Measurements from ENCODE around the gene ARHGEF12. TPM values are rescaled to one million over a fixed set of nuclear protein-coding genes. Genes with fewer than 3 reads are reported as not detected.

The ARHGEF12 gene
- total RNA-seq, 1 donor from 2014 or later = 40.8 TPM

DNA sequence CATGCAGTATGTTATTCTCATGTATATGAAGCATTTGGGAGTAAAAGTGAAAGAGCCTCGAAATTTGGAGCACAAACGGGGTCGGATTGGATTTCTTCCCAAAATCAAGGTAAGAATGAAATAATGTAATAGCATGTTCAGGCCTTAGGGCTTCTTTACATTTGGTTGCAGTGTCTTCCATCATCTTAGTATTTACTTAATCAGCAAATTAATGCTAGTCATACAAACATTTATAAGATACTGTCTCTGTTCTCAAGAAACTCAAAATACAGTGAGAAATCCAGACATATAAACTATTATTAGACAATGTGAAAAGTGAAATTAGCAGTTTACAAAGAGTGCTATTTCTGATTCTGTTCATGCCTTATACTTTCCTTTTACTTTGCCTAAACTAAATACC is 112.0 kb downstream of the ARHGEF12 start:
- peaks cover 2% of the 10 kb centered on the region for H3K27me3 Mint-ChIP-seq (ENCODE audit: unreplicated experiment)
- H3K27ac Mint-ChIP-seq (ENCODE audit: unreplicated experiment) = no peak overlapping the region
- H3K36me3 Mint-ChIP-seq (ENCODE audit: unreplicated experiment) = no peaks in the 10 kb centered on the region
- TF ChIP-seq, protein P1, sequence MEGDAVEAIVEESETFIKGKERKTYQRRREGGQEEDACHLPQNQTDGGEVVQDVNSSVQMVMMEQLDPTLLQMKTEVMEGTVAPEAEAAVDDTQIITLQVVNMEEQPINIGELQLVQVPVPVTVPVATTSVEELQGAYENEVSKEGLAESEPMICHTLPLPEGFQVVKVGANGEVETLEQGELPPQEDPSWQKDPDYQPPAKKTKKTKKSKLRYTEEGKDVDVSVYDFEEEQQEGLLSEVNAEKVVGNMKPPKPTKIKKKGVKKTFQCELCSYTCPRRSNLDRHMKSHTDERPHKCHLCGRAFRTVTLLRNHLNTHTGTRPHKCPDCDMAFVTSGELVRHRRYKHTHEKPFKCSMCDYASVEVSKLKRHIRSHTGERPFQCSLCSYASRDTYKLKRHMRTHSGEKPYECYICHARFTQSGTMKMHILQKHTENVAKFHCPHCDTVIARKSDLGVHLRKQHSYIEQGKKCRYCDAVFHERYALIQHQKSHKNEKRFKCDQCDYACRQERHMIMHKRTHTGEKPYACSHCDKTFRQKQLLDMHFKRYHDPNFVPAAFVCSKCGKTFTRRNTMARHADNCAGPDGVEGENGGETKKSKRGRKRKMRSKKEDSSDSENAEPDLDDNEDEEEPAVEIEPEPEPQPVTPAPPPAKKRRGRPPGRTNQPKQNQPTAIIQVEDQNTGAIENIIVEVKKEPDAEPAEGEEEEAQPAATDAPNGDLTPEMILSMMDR (IDR thresholded peaks at IDR 0.05; ENCODE audit: partially characterized antibody, unreplicated experiment) = no peak
- no peak overlapping the region for H3K4me3 Mint-ChIP-seq (ENCODE audit: unreplicated experiment)
- H3K4me1 Mint-ChIP-seq (ENCODE audit: low read depth, unreplicated experiment) = no peaks in the 10 kb centered on the region
- no peaks in the 10 kb centered on the region for H3K9me3 Mint-ChIP-seq (ENCODE audit: unreplicated experiment)
- no peak for DNase-seq

DNA sequence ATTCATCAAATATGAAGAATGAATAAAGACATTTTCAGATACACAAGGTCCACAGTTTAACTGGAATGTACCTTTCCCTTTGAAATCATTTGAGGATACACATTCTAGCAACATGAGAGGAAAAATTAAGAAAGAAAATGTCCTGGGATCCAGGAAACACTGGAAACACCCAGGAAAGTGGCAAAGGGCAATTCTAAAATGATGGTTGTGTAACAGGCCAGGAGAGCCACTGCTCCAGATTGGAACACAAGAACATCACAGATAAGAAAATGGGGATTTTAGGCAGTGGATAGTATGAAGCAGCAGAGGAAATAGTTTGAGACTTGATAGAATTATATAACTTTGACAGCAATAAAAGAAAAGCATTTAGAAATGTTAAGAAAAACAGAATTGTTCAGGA is 119.3 kb downstream of the ARHGEF12 start:
- Mint-ChIP-seq H3K36me3 (ENCODE audit: unreplicated experiment) (no peaks in the 10 kb centered on the region), H3K27ac (ENCODE audit: unreplicated experiment) (no peak overlapping the region), H3K4me3 (ENCODE audit: unreplicated experiment) (no peak overlapping the region), H3K9me3 (ENCODE audit: unreplicated experiment) (no peaks in the 10 kb centered on the region), H3K4me1 (ENCODE audit: low read depth, unreplicated experiment) (no peaks in the 10 kb centered on the region), H3K27me3 (ENCODE audit: unreplicated experiment) (peaks cover 2% of the 10 kb centered on the region)
- no peak for DNase-seq
- TF ChIP-seq, protein P1 (IDR thresholded peaks at IDR 0.05; ENCODE audit: partially characterized antibody, unreplicated experiment) = no peak

DNA sequence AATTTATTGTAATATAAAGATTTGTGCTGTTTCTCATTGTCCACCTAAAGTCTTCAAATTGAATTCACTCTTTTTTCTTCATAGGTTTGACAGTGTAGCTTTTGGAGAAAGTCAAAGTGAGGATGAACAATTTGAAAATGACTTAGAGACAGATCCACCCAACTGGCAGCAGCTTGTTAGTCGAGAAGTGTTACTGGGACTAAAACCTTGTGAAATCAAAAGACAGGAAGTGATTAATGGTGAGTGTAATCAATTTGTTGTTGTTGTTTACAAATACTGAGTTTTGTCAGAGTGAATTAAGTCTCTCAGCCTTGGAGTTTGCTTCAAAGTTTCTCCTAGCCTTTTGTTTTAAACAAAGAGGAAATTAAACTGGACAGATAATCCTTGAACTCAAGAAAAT is 121.8 kb downstream of the ARHGEF12 start:
- Mint-ChIP-seq H3K27ac (ENCODE audit: unreplicated experiment) (no peak overlapping the region), H3K4me3 (ENCODE audit: unreplicated experiment) (no peak overlapping the region)

DNA sequence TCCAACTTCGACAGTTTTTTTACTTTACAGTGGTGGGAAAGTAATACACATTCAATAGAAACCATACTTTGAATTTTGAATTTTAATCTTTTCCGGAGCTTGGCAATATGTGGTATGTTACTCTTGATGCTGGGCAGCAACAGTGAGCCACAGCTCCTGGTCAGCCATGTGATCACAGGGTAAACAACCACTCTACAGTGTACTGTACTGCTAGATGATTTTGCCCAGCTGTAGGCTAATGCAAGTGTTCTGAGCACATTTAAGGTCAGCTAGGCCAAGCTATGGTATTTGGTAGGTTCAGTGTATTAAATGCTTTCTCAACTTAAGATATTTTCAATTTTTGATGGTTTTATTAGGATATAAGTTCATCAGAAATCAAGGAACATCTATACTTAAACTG is 126.6 kb downstream of the ARHGEF12 start:
- Mint-ChIP-seq H3K9me3 (ENCODE audit: unreplicated experiment) (no peaks in the 10 kb centered on the region), H3K27me3 (ENCODE audit: unreplicated experiment) (no peaks in the 10 kb centered on the region), H3K27ac (ENCODE audit: unreplicated experiment) (no peak overlapping the region), H3K4me3 (ENCODE audit: unreplicated experiment) (no peak overlapping the region), H3K36me3 (ENCODE audit: unreplicated experiment) (no peaks in the 10 kb centered on the region), H3K4me1 (ENCODE audit: low read depth, unreplicated experiment) (no peaks in the 10 kb centered on the region)
- TF ChIP-seq, protein P1 (IDR thresholded peaks at IDR 0.05; ENCODE audit: partially characterized antibody, unreplicated experiment) = no peak
- no peak for DNase-seq

More for the DNA sequence above, 121.8 kb downstream of the ARHGEF12 start:
- H3K36me3 Mint-ChIP-seq (ENCODE audit: unreplicated experiment) = no peaks in the 10 kb centered on the region
- TF ChIP-seq, protein P1 (IDR thresholded peaks at IDR 0.05; ENCODE audit: partially characterized antibody, unreplicated experiment) = no peak
- no peak for DNase-seq
- H3K9me3 Mint-ChIP-seq (ENCODE audit: unreplicated experiment) = no peaks in the 10 kb centered on the region
- no peaks in the 10 kb centered on the region for H3K27me3 Mint-ChIP-seq (ENCODE audit: unreplicated experiment)
- H3K4me1 Mint-ChIP-seq (ENCODE audit: low read depth, unreplicated experiment) = no peaks in the 10 kb centered on the region

DNA sequence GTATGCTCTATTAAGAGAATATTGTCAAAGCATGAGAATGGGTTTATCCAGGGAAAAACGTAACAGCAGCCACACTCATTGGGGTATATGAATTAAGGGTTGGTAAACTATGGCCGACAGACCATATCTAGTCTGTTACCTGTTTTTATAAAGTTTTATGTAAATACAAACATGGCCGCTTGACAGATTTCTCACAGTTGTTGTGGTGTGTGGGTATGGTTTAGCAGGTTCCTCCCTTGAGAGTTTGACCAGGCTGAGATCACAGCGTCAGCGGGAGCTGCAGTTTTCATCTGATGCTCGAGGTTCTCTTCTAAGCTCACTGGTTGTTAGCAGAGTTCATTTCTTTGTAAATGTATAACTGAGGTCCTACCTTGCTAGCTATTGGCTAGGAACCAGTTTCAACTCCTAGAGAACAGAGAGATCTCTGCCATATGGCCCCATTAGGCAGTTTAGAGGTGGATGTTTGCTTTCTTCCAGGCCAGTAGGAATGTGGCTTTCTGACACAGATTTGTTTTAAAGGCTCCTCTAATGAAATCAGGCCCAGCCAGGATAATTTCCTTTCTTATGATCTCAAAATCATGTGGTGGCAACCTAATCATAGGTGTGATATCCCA is 129.8 kb downstream of the ARHGEF12 start:
- TF ChIP-seq, protein P1 (IDR thresholded peaks at IDR 0.05; ENCODE audit: partially characterized antibody, unreplicated experiment) = no peak
- H3K4me1 Mint-ChIP-seq (ENCODE audit: low read depth, unreplicated experiment) = no peaks in the 10 kb centered on the region
- no peak overlapping the region for H3K27ac Mint-ChIP-seq (ENCODE audit: unreplicated experiment)
- no peak overlapping the region for H3K4me3 Mint-ChIP-seq (ENCODE audit: unreplicated experiment)
- H3K27me3 Mint-ChIP-seq (ENCODE audit: unreplicated experiment) = no peaks in the 10 kb centered on the region
- no peaks in the 10 kb centered on the region for H3K36me3 Mint-ChIP-seq (ENCODE audit: unreplicated experiment)
- no peaks in the 10 kb centered on the region for H3K9me3 Mint-ChIP-seq (ENCODE audit: unreplicated experiment)
- no peak for DNase-seq

Measured in glutamatergic neuron (in vitro differentiated cells).